Peyer's patch (tissue), 4 donors: ENCODE measurements around the gene TATDN2.

ENCODE experiments used
- POLR2A ChIP-seq, 2 donors: fragments of 450-650 bp; IDR thresholded peaks; one replicate each; pipeline ENCODE4 v1.5.1; 2017; ENCODE audit warnings: antibody characterized with exemption in 2 of 2, mild to moderate bottlenecking in 2 of 2, moderate library complexity in 2 of 2
- TF ChIP-seq, protein P1 (sequence below), 6 experiments: fragments of 450-650 bp in 4 of 6; fragments of 200-600 bp in 2 of 6; sonication (generic) in 1 of 6; IDR thresholded peaks; one replicate each; pipeline ENCODE4 v1.5.1; 2017 to 2019; ENCODE audit warnings: antibody characterized with exemption in 6 of 6, mild to moderate bottlenecking in 3 of 6, moderate library complexity in 1 of 6

DNA sequence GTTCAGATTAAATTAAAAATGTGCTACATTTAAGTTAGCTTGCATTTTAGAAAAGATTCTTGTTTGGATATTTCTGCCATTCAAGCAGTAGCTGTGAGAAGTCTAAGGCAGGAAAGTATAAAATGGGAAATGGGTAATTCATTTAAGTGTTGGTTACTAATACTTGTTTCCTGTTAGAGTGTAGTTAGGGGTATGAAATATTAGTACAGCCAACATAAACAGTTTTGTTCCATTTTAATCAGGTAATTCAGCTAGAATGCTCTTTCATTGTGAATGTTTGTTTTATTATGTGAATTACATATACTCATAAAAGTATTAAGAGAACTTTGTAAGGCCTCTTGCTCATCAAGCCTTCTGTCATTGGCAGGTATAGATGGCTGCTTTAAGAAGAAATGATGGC lies 19.9 kb downstream of the TATDN2 start:
- TF ChIP-seq, protein P1, sequence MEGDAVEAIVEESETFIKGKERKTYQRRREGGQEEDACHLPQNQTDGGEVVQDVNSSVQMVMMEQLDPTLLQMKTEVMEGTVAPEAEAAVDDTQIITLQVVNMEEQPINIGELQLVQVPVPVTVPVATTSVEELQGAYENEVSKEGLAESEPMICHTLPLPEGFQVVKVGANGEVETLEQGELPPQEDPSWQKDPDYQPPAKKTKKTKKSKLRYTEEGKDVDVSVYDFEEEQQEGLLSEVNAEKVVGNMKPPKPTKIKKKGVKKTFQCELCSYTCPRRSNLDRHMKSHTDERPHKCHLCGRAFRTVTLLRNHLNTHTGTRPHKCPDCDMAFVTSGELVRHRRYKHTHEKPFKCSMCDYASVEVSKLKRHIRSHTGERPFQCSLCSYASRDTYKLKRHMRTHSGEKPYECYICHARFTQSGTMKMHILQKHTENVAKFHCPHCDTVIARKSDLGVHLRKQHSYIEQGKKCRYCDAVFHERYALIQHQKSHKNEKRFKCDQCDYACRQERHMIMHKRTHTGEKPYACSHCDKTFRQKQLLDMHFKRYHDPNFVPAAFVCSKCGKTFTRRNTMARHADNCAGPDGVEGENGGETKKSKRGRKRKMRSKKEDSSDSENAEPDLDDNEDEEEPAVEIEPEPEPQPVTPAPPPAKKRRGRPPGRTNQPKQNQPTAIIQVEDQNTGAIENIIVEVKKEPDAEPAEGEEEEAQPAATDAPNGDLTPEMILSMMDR (IDR thresholded peaks at IDR 0.05), result no peak
- no peak for TF ChIP-seq POLR2A (IDR thresholded peaks at IDR 0.05)
